ENCODE data around the gene ARMC2.

Gene ARMC2

GRCh38 chr6:108831104-108831503 lies 17.1 kb upstream of the ARMC2 start:
- Histone ChIP-seq H3K36me3 (ENCODE audit: insufficient read depth, low read length) (no peaks in the 10 kb centered on the region), H3K27me3 (ENCODE audit: insufficient read depth, low read length, poor library complexity, severe bottlenecking) (no peaks in the 10 kb centered on the region), H3K9ac (ENCODE audit: low read depth, low read length, poor library complexity, severe bottlenecking) (no peak overlapping the region), H3K4me1 (ENCODE audit: insufficient read depth, low read length, poor library complexity, severe bottlenecking) (peaks cover 5% of the 10 kb centered on the region), H3F3A (ENCODE audit: low read depth) (no peaks in the 10 kb centered on the region), H3K9me3 (ENCODE audit: insufficient read depth, low read depth, low read length) (peaks cover 3% of the 10 kb centered on the region; the same call in 1 of the 2 replicates), H3K79me2 (ENCODE audit: insufficient read depth, low read length) (no peaks in the 10 kb centered on the region), H3K4me2 (ENCODE audit: low read depth, low read length, poor library complexity, severe bottlenecking) (no peak overlapping the region), H3K9me2 (replicated peaks; ENCODE audit: low read depth, low read length) (no peaks in the 10 kb centered on the region), H4K20me1 (ENCODE audit: insufficient read depth, low read length, poor library complexity, severe bottlenecking) (no peaks in the 10 kb centered on the region), H2AFZ (ENCODE audit: low read length) (no peak overlapping the region), H3K4me3 (ENCODE audit: low read length, poor library complexity, severe bottlenecking) (no peak overlapping the region)
- TF ChIP-seq CTCF (conservative IDR thresholded peaks at IDR 0.05; ENCODE audit: low read length): no peak
- TF ChIP-seq EZH2phosphoT487 (IDR thresholded peaks at IDR 0.05; ENCODE audit: borderline replicate concordance): no peak

GRCh38 chr6:108832738-108833137 lies 15.5 kb upstream of the ARMC2 start:
- Histone ChIP-seq H3K36me3 (ENCODE audit: insufficient read depth, low read length) (no peaks in the 10 kb centered on the region), H3K9me3 (ENCODE audit: insufficient read depth, low read depth, low read length) (peaks cover 1% of the 10 kb centered on the region; the same call in 1 of the 2 replicates)
- no peak for TF ChIP-seq EZH2phosphoT487 (IDR thresholded peaks at IDR 0.05; ENCODE audit: borderline replicate concordance)
- TF ChIP-seq CTCF (conservative IDR thresholded peaks at IDR 0.05; ENCODE audit: low read length): no peak

GRCh38 chr6:108835218-108835850 lies 12.9 kb upstream of the ARMC2 start:
- Histone ChIP-seq H3K27me3 (ENCODE audit: insufficient read depth, low read length, poor library complexity, severe bottlenecking) (no peaks in the 10 kb centered on the region), H3K9me2 (replicated peaks; ENCODE audit: low read depth, low read length) (no peaks in the 10 kb centered on the region), H4K20me1 (ENCODE audit: insufficient read depth, low read length, poor library complexity, severe bottlenecking) (no peaks in the 10 kb centered on the region), H3K9me3 (ENCODE audit: insufficient read depth, low read depth, low read length) (no peaks in the 10 kb centered on the region), H2AFZ (ENCODE audit: low read length) (peak overlapping the region; percentile 63), H3K79me2 (ENCODE audit: insufficient read depth, low read length) (no peaks in the 10 kb centered on the region), H3K9ac (ENCODE audit: low read depth, low read length, poor library complexity, severe bottlenecking) (no peak overlapping the region), H3K4me2 (ENCODE audit: low read depth, low read length, poor library complexity, severe bottlenecking) (no peak overlapping the region), H3K4me1 (ENCODE audit: insufficient read depth, low read length, poor library complexity, severe bottlenecking) (peaks cover 31% of the 10 kb centered on the region), H3K4me3 (ENCODE audit: low read length, poor library complexity, severe bottlenecking) (no peak overlapping the region), H3K36me3 (ENCODE audit: insufficient read depth, low read length) (no peaks in the 10 kb centered on the region), H3F3A (ENCODE audit: low read depth) (no peaks in the 10 kb centered on the region)
- TF ChIP-seq CTCF (conservative IDR thresholded peaks at IDR 0.05; ENCODE audit: low read length) (peak; percentile 89), EZH2phosphoT487 (IDR thresholded peaks at IDR 0.05; ENCODE audit: borderline replicate concordance) (no peak)

More at GRCh38 chr6:108832738-108833137, 15.5 kb upstream of the ARMC2 start:
- no peak overlapping the region for H3K4me2 ChIP-seq (ENCODE audit: low read depth, low read length, poor library complexity, severe bottlenecking)
- no peak overlapping the region for H3K4me3 ChIP-seq (ENCODE audit: low read length, poor library complexity, severe bottlenecking)
- H2AFZ ChIP-seq (ENCODE audit: low read length): no peak overlapping the region
- H3K9ac ChIP-seq (ENCODE audit: low read depth, low read length, poor library complexity, severe bottlenecking): no peak overlapping the region
- H3K4me1 ChIP-seq (ENCODE audit: insufficient read depth, low read length, poor library complexity, severe bottlenecking): peaks cover 18% of the 10 kb centered on the region
- no peaks in the 10 kb centered on the region for H4K20me1 ChIP-seq (ENCODE audit: insufficient read depth, low read length, poor library complexity, severe bottlenecking)
- no peaks in the 10 kb centered on the region for H3K27me3 ChIP-seq (ENCODE audit: insufficient read depth, low read length, poor library complexity, severe bottlenecking)
- H3K79me2 ChIP-seq (ENCODE audit: insufficient read depth, low read length): no peaks in the 10 kb centered on the region
- H3F3A ChIP-seq (ENCODE audit: low read depth): no peaks in the 10 kb centered on the region
- no peaks in the 10 kb centered on the region for H3K9me2 ChIP-seq (replicated peaks; ENCODE audit: low read depth, low read length)
